Measurements from ENCODE around the gene MARCHF3.
A peak's percentile ranks its signal among the peaks of the same experiment; 100 is the strongest.
"Not testable (repeated sequence)": the region's sequence is repeated elsewhere in the genome, so short reads cannot be mapped to it uniquely, and the experiment has no call there.

MARCHF3 gene

GRCh38 chr5:126911986-126912385 is 118.4 kb downstream of the MARCHF3 start:
- no peak for DNase-seq

DNA sequence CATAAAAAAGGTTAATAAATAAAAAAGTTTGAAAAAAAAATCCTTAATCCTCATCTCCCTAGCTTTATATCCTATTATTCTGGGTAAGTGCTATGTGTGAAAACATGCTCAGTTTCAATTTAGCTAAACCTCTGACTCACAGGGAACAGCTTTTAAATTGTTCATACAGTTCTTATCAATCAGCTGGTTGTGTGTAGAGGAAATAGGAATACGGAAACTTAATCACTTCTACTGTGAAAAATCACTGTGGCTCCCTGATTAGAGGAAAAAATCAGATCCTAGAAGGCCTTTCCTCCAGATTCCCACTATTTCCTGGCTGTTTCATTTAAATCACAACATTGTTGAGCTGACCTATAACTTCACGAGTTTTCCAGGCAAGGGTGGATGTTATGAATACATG is 120.5 kb downstream of the MARCHF3 start:
- DNase-seq = no peak

DNA sequence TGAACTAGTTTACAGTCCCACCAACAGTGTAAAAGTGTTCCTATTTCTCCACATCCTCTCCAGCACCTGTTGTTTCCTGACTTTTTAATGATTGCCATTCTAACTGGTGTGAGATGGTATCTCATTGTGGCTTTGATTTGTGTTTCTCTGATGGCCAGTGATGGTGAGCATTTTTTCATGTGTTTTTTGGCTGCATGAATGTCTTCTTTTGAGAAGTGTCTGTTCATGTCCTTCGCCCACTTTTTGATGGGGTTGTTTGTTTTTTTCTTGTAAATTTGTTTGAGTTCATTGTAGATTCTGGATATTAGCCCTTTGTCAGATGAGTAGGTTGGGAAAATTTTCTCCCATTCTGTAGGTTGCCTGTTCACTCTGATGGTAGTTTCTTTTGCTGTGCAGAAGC is 126.0 kb downstream of the MARCHF3 start:
- not testable (repeated sequence) for DNase-seq

DNA sequence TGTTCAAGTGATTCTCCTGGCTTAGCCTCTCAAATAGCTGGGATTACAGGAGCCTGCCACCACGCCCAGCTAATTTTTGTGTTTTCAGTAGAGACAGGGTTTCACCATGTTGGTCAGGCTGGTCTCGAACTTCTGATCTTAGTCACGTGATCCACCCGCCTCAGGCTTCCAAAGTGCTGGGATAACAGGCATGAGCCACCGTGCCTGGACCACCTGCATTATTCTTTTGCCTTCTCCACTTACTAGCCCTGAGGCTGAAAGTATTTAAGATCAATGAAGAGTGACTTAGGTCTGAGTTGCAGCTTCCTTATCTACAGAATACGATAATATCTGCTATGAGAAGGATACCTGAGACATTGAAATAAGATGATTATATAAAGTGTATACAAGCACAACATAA is 129.6 kb downstream of the MARCHF3 start:
- no peak for DNase-seq

DNA sequence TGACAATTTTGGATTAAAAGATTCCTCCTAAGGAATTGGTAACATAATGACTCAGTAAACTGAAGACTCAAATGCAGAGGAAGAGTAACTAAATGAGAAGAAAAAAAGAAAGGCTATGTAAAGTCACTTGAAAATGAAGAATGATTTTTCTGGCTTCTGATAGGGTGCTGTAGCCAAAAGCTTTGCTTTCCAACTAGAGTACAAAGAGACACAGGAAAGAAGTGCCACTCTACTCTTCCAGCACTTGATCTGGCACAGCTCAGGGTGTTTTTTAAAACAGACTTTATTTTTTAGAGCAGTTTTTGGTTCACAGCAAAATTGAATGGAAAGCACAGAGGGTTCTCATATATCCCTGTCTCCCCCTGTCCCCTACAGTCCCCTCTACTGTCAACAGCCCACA is 130.9 kb downstream of the MARCHF3 start:
- DNase-seq = no peak

DNA sequence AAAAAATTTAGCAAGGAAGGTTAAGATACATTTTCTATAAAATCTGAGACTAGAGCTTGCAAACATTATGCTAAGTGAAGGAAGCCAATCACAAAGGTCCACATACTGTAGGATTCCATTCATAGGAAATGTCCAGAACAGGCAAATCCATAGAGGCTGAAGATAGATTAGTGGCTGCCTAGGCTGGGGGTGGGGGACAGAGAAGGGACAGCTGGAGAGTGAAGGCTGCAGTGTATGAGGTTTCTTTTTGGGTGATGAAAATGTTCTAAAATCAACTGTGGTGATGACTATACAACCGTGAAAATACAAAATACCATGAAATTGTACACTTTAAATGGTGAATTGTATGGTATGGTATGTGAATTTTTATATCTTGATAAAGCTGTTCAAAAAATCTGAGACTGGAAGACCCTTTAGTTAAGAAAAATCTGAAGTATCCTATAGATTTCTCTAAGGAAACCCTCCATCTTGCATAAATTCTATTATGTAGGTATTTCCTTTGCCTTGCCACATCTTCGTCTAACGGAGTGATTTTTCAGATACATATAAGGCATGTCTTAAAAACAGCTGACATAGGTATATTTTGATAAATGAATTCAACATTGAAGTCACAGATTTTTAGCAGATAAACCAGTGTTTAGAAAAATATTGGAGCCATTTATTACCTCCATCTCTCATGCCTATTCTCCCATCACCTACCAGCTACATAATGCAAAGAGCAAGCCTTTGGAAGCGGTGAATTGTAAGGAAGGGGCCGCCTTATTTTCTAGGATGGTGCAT is 132.3 kb downstream of the MARCHF3 start:
- DNase-seq = no peak

GRCh38 chr5:126896170-126896702 is 134.1 kb downstream of the MARCHF3 start:
- no peak for DNase-seq

DNA sequence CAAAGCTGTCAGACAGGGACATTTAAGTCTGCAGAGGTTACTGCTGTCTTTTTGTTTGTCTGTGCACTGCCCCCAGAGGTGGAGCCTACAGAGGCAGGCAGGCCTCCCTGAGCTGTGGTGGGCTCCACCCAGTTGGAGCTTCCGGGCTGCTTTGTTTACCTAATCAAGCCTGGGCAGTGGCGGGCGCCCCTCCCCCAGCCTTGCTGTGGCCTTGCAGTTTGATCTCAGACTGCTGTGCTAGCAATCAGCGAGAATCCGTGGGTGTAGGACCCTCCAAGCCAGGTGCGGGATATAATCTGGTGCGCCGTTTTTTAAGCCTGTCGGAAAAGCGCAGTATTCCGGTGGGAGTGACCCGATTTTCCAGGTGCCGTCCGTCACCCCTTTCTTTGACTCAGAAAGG is 134.6 kb downstream of the MARCHF3 start:
- DNase-seq = not testable (repeated sequence)

DNA sequence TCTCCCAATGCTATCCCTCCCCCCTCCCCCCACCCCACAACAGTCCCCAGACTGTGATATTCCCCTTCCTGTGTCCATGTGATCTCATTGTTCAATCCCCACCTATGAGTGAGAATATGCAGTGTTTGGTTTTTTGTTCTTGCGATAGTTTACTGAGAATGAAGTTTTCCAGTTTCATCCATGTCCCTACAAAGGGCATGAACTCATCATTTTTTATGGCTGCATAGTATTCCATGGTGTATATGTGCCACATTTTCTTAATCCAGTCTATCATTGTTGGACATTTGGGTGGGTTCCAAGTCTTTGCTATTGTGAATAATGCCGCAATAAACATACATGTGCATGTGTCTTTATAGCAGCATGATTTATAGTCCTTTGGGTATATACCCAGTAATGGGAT is 139.9 kb downstream of the MARCHF3 start:
- DNase-seq = not testable (repeated sequence)

DNA sequence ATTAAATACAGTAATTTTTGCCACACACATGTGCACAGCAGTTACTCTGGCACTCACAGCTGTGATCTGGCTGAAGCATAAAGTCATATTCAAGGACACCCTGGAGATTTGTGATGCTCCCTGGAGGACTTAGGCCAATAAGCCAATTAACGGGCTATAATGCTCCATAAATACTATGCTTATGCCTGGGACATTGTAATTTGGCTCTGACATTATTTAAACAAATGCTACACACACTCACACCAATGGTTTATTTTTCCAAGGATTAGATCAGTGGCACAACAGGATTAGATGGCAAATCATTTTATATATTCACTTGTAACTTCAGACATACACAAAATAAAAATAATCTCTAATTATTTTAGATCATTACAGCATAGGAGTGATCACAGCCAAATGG is 142.2 kb downstream of the MARCHF3 start:
- DNase-seq = no peak

GRCh38 chr5:126884269-126884819 is 146.0 kb downstream of the MARCHF3 start:
- DNase-seq = no peak

- DNase-seq = no peak
These were observed 146.7 kb downstream of the MARCHF3 start for GRCh38 chr5:126883564-126884245.

DNA sequence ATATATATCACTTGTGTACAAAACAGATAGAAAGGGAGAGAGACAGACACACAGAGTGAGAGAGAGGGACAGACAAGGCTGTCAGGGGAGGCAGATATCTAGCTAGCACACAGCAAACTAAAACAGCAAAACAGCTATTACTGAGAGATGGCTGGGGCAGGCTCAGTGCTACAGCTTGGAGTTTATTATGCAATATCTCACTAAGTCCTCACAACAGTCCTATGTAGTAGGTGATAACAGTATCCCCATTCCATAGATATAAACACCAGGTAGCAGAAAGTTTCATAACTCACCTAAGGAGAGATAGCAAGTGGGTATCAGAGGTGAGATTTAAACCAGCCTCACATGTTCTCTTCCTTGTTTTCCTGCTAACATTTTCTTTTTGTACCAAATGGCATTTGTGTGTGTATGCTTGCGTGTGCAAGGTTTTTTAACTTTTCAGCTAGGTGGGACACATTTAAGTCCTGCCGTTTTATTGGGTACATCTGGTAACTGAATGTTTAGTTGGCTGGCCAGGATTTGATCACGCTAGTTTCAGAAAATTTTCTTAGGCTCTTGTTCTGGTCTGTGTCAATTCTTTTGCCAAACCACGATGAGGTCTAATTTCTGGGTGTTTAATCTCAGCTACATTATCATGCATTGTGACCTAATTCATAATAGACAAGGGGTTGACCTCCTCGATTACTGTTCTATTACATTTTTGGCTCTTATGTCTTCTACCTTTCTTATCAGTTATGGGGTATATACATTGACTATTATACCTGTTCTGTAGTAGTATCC is 148.3 kb downstream of the MARCHF3 start:
- DNase-seq = no peak

DNA sequence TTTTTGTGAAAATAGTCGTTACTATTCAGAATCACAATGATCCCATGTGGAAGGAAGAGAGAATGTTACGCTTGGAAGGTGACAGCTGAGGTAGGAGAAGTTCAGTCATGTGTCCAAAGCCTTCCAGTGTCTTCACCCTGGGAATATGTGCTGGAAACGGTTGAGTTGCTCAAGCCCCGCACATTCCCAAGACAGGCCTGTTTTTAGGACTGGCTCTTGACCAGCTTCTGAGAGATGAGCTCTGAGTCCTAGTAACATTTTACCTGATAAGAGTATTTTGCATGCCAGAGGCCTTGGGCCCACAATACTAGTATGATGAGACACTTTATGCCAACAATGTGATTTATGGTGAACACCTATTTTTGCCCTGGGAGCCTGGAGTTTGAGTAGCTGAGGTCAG is 151.7 kb downstream of the MARCHF3 start:
- no peak for DNase-seq

DNA sequence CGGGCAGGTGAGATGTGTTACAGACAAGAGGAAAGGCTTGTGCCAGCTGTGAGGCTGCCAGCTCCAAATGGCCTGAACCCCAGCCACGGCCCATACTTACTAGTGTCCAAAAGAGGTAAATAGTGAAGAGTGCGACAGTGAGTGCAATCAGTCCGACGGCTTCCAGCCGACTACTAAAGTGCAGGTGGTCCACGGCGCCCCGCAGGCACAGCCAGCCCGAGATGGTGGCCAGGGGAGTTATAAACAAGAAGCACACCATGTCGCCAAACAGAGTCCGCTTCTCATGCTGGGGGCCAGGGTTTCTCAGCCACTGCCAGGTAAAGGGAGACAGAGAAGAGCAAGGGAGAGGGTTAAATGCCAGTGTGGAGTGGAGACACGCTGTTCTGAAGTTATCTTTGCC is 152.3 kb downstream of the MARCHF3 start:
- no peak for DNase-seq

DNA sequence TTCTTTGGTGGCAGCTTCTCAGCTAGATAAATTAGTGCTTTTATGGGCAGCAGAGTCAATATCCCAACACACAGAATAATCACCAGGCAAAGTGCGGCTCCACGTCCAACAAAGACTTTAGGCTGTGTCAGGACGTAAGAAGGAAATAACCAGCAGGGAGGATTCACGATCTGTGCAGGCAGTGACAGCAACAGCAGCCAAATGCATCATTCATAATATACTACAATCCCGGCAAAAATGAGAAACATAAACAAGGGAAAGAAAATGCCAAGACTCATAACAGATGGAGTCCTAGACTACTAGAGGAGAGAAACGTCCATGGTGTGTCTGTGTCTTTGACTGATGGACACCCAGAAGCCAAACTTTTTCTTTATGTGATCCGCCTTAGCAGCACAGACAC is 152.8 kb downstream of the MARCHF3 start:
- no peak for DNase-seq

- DNase-seq = no peak
These were observed 155.0 kb downstream of the MARCHF3 start for GRCh38 chr5:126875303-126875785.

DNA sequence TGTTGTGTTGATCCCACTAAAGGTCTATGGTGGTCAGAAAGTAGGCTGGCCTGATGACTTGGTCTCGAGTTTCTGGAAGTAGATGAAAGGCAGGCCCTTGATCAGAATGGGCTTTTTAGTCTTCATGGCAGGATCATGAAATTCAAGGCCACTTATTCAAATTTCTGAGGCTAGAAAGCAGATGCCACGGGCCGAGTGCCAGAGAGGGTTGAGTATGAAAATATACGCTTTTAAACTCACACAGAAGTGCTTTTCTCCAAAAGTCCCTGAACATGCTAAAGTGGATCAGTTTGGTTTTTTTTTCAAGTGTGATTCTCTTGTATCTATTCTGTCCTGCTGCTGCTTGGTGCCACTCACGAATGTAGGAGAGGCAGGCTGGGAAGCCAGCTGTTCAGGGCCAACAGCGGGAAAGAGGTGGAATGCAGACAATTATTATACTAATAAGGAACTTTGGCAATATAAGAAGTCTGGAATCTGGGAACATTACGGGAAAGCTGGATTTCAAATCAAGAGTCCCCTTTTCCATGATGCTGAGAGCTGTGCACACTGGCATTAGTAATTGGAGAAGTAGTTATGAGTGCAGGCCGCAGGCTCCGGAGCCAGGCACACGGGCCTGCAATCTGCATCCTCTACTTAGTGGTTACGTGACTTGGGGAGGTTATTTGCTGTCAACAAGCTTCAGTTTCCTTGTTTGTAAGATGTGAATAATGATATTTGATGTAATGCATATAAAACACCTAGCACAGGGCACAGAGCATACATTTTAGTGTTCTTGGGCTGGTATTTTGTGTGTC is 157.6 kb downstream of the MARCHF3 start:
- DNase-seq = no peak

DNA sequence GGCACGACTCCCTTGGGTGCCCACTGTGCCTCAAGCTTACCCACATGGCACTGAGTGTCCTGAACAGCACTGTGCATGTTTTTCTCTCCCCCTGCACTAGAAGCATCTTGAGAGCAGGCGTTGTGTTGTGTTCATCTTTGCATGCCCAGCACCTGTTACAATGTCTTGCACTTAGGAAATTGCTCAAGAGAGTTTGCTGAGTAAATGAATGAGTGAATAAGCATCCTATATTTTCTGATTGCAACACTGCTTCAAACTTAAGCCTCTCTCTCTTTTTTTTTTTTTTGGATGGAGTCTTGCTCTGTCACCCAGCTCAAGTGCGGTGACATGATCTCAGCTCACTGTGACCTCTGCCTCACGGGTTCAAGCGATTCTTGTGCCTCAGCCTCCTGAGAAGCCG is 158.9 kb downstream of the MARCHF3 start:
- DNase-seq = no peak

GRCh38 chr5:126869005-126869451 is 161.3 kb downstream of the MARCHF3 start:
- DNase-seq = peak; percentile 42

- no peak for DNase-seq
These were observed 161.9 kb downstream of the MARCHF3 start for GRCh38 chr5:126868338-126869004.

Measured in activated CD4-positive, alpha-beta T cell treated with anti-CD3 and anti-CD28 coated beads for 48 hours (primary cell).